Endothelial cell of umbilical vein (primary cell): ENCODE data around the gene ANKS1B. TPM values are rescaled to one million over a fixed set of nuclear protein-coding genes. Genes with fewer than 3 reads are reported as not detected.

Source experiments
- BruUV-seq: library from RNA; stranded (reverse); fragments of 400-500 nt; replicated peaks from 2 replicates; lab custom pipeline; 2021; lab: Mats Ljungman, UMichigan
- CTCF ChIA-PET: fragments of 300-600, 350-600 bp; sonication (Branson Sonifier 250); formaldehyde crosslinking; loops from one replicate; lab custom pipeline; 2021; ENCODE audit warnings: antibody characterized with exemption, inconsistent platforms; lab: Charles Lee
- POLR2A ChIA-PET: fragments of 300-600, 350-600 bp; sonication (Branson Sonifier 250); formaldehyde crosslinking; loops from one replicate; lab custom pipeline; 2021; ENCODE audit warnings: antibody characterized with exemption, inconsistent platforms; lab: Charles Lee
- DNase-seq: peaks from one replicate; pipeline ENCODE4 v3.0.0-alpha.2; 2011; ENCODE audit warnings: low read depth, low spot score
- FAIRE-seq: peaks from 2 replicates; lab custom pipeline; 2011; peaks lifted over from hg19 to GRCh38; lab: Jason Lieb, UNC
- H2AFZ ChIP-seq: 2 replicates; pipeline ENCODE4 v1.6.0; 2012; ENCODE audit warnings: low read depth, low read length, control low read depth, inconsistent platforms
- H3K27ac ChIP-seq: 2 replicates; pipeline ENCODE4 v1.5.1; 2011; ENCODE audit warnings: low read depth, mild to moderate bottlenecking, control low read depth, low read length, moderate library complexity; ENCODE audit not compliant: insufficient read depth
- H3K27me3 ChIP-seq, 2 experiments: 2 replicates each; pipeline versions ENCODE4 v1.6.0 to v1.6.1; 2011; ENCODE audit warnings: low read length in 2 of 2, mixed read lengths in 1 of 2; ENCODE audit not compliant: control insufficient read depth in 2 of 2, insufficient read depth in 2 of 2
- H3K36me3 ChIP-seq, 2 experiments: 2 replicates in 1 of 2; 3 replicates in 1 of 2; pipeline ENCODE4 v1.5.1; 2011; ENCODE audit warnings: low read length in 2 of 2, mild to moderate bottlenecking in 1 of 2, moderate library complexity in 1 of 2; ENCODE audit not compliant: control insufficient read depth in 2 of 2, insufficient read depth in 2 of 2; ENCODE audit errors: extremely low read depth in 1 of 2
- H3K4me1 ChIP-seq: 3 replicates; pipeline ENCODE4 v1.5.1; 2011; ENCODE audit warnings: mild to moderate bottlenecking, low read length; ENCODE audit not compliant: control insufficient read depth, insufficient read depth; ENCODE audit errors: extremely low read depth
- H3K4me2 ChIP-seq: 2 replicates; pipeline ENCODE4 v1.6.1; 2011; ENCODE audit warnings: low read length, control low read depth, mixed read lengths; ENCODE audit not compliant: insufficient read depth
- H3K4me3 ChIP-seq, 3 experiments: fragments of 200-600 bp in 1 of 3; sonication (generic), shearing (Covaris generic) in 1 of 3; replicated peaks in 1 of 3; 2 replicates each; pipeline ENCODE4 v1.5.1; 2011 to 2016; ENCODE audit warnings: control low read depth in 3 of 3, low read length in 3 of 3, mild to moderate bottlenecking in 2 of 3, inconsistent platforms in 1 of 3, low read depth in 1 of 3, moderate library complexity in 1 of 3; ENCODE audit not compliant: insufficient read depth in 1 of 3
- H3K79me2 ChIP-seq: 2 replicates; pipeline ENCODE4 v1.6.0; 2012; ENCODE audit warnings: low read length, inconsistent platforms; ENCODE audit not compliant: control insufficient read depth, insufficient read depth
- H3K9ac ChIP-seq: replicated peaks from 2 replicates; pipeline ENCODE3; 2011; ENCODE audit warnings: low read length, control low read depth; ENCODE audit not compliant: insufficient read depth; ENCODE audit errors: extremely low read depth
- H3K9me1 ChIP-seq: replicated peaks from 3 replicates; pipeline ENCODE4 v1.6.0; 2011; ENCODE audit warnings: mild to moderate bottlenecking, low read length; ENCODE audit not compliant: control insufficient read depth, insufficient read depth; ENCODE audit errors: extremely low read depth
- H3K9me3 ChIP-seq: replicated peaks from 2 replicates; pipeline ENCODE4 v1.5.1; 2012; ENCODE audit warnings: low read length, inconsistent platforms; ENCODE audit not compliant: control insufficient read depth, insufficient read depth
- H4K20me1 ChIP-seq: replicated peaks from 2 replicates; pipeline ENCODE3; 2011; ENCODE audit warnings: mild to moderate bottlenecking, low read length; ENCODE audit not compliant: control insufficient read depth, insufficient read depth; ENCODE audit errors: extremely low read depth
- EZH2 ChIP-seq: IDR thresholded peaks from 2 replicates; pipeline ENCODE4 v1.6.1; 2012; ENCODE audit warnings: borderline replicate concordance, low read depth, mild to moderate bottlenecking, moderate library complexity, low read length, inconsistent platforms; ENCODE audit not compliant: severe bottlenecking
- FOS ChIP-seq: IDR thresholded peaks from 2 replicates; pipeline ENCODE4 v1.6.1; 2011; ENCODE audit warnings: mild to moderate bottlenecking, low read length, moderate library complexity, borderline replicate concordance; ENCODE audit not compliant: insufficient read depth
- GATA2 ChIP-seq: IDR thresholded peaks from 2 replicates; pipeline ENCODE4 v1.7.0; 2011; ENCODE audit warnings: low read depth, mild to moderate bottlenecking, moderate library complexity, mixed read lengths, low read length; ENCODE audit not compliant: insufficient read length, insufficient read depth
- JUN ChIP-seq: IDR thresholded peaks from 2 replicates; pipeline ENCODE4 v1.6.1; 2011; ENCODE audit warnings: borderline replicate concordance, low read depth; ENCODE audit not compliant: insufficient read length, insufficient read depth
- MYC ChIP-seq: IDR thresholded peaks from one replicate; pipeline ENCODE4 v1.6.1; 2011; ENCODE audit warnings: mild to moderate bottlenecking, low read depth, low read length
- POLR2A ChIP-seq: IDR thresholded peaks from 2 replicates; pipeline ENCODE4 v1.6.1; 2012; ENCODE audit warnings: low read depth, mild to moderate bottlenecking, control low read depth, low read length
- POLR2AphosphoS5 ChIP-seq: IDR thresholded peaks from 2 replicates; pipeline ENCODE4 v1.6.1; 2012; ENCODE audit warnings: low read depth, mild to moderate bottlenecking, control low read depth, low read length, moderate library complexity; ENCODE audit not compliant: insufficient read depth
- dilution Hi-C: fragments of 300-500 bp; cut with MboI; formaldehyde crosslinking; loops from one replicate; pipeline ENCODE4 v1.15.0; 2019; ENCODE audit warnings: low sequenced_read_pairs; ENCODE audit not compliant: extremely low pct_ligation_motif_present
- intact Hi-C: fragments of 100-400 bp; cut with micrococcal nuclease; formaldehyde crosslinking; loops from one replicate; pipeline ENCODE4 v1.10.0; 2022
- polyA plus RNA-seq, 4 experiments: library from polyadenylated mRNA; depleted of rRNA in 3 of 4; stranded (reverse) in 3 of 4; unstranded in 1 of 4; fragments of >200 nt; gene quantifications; 2 replicates each; pipeline versions ENCODE4 v1.2.1 to v1.2.3, GENCODE V29; 2011 to 2012; ENCODE audit warnings: missing spikeins in 1 of 4
- total RNA-seq: library from RNA; stranded (reverse); gene quantifications from 2 replicates; pipeline ENCODE4 v1.2.3, GENCODE V29; 2021
- TF ChIP-seq, protein P1 (sequence below): IDR thresholded peaks from 2 replicates; pipeline ENCODE4 v1.6.1; 2011; ENCODE audit not compliant: insufficient read depth, insufficient read length
- TF ChIP-seq, protein P2 (sequence below), 2 donors: IDR thresholded peaks; 1 replicate in 1 of 2; 2 replicates in 1 of 2; pipeline ENCODE4 v1.5.1; 2011; ENCODE audit warnings: low read length in 2 of 2, mild to moderate bottlenecking in 2 of 2, moderate library complexity in 2 of 2, control low read depth in 1 of 2, inconsistent platforms in 1 of 2, low read depth in 1 of 2; ENCODE audit not compliant: insufficient read depth in 1 of 2; ENCODE audit errors: extremely low read depth in 1 of 2

ANKS1B gene
- total and polyA plus RNA-seq, 2 donors (not counting 3 experiments of a cell fraction or from before 2014, with no cell fraction given): 0.15 to 0.38 TPM

GRCh38 chr12:99130808-99131553 lies 853.8 kb downstream of the ANKS1B start:
- no peak overlapping the region for H2AFZ ChIP-seq
- ChIA-PET CTCF (no interaction called here), POLR2A (no interaction called here)
- H4K20me1 ChIP-seq: no peaks in the 10 kb centered on the region
- no peak overlapping the region for H3K4me2 ChIP-seq
- no peaks in the 10 kb centered on the region for H3K9me1 ChIP-seq
- H3K4me1 ChIP-seq: no peaks in the 10 kb centered on the region
- TF ChIP-seq MYC (no peak), POLR2A (no peak), GATA2 (no peak), JUN (no peak), EZH2 (no peak), POLR2AphosphoS5 (no peak), FOS (no peak)
- TF ChIP-seq, protein P1, sequence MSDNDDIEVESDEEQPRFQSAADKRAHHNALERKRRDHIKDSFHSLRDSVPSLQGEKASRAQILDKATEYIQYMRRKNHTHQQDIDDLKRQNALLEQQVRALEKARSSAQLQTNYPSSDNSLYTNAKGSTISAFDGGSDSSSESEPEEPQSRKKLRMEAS: no peak
- TF ChIP-seq, protein P2, sequence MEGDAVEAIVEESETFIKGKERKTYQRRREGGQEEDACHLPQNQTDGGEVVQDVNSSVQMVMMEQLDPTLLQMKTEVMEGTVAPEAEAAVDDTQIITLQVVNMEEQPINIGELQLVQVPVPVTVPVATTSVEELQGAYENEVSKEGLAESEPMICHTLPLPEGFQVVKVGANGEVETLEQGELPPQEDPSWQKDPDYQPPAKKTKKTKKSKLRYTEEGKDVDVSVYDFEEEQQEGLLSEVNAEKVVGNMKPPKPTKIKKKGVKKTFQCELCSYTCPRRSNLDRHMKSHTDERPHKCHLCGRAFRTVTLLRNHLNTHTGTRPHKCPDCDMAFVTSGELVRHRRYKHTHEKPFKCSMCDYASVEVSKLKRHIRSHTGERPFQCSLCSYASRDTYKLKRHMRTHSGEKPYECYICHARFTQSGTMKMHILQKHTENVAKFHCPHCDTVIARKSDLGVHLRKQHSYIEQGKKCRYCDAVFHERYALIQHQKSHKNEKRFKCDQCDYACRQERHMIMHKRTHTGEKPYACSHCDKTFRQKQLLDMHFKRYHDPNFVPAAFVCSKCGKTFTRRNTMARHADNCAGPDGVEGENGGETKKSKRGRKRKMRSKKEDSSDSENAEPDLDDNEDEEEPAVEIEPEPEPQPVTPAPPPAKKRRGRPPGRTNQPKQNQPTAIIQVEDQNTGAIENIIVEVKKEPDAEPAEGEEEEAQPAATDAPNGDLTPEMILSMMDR (IDR thresholded peaks at IDR 0.05; ENCODE audit: extremely low read depth in 1 of 2, insufficient read depth in 1 of 2, low read depth in 1 of 2, low read length in 2 of 2): no peak
- DNase-seq (no peak), FAIRE-seq (no peak)
- no peaks in the 10 kb centered on the region for H3K27me3 ChIP-seq
- H3K36me3 ChIP-seq: no peaks in the 10 kb centered on the region
- no peak overlapping the region for H3K4me3 ChIP-seq
- H3K9ac ChIP-seq: no peak overlapping the region
- H3K27ac ChIP-seq: no peak overlapping the region
- dilution Hi-C loops: no loop called here
- no peaks in the 10 kb centered on the region for H3K79me2 ChIP-seq
- H3K9me3 ChIP-seq: no peaks in the 10 kb centered on the region
- intact Hi-C loops: no loop called here
- BruUV-seq: no TSS peak
